Measurements from ENCODE around the gene PTPRQ.
A peak's percentile ranks its signal among the peaks of the same experiment; 100 is the strongest.
"Not testable (repeated sequence)": the region's sequence is repeated elsewhere in the genome, so short reads cannot be mapped to it uniquely, and the experiment has no call there.

PTPRQ gene, protein sequence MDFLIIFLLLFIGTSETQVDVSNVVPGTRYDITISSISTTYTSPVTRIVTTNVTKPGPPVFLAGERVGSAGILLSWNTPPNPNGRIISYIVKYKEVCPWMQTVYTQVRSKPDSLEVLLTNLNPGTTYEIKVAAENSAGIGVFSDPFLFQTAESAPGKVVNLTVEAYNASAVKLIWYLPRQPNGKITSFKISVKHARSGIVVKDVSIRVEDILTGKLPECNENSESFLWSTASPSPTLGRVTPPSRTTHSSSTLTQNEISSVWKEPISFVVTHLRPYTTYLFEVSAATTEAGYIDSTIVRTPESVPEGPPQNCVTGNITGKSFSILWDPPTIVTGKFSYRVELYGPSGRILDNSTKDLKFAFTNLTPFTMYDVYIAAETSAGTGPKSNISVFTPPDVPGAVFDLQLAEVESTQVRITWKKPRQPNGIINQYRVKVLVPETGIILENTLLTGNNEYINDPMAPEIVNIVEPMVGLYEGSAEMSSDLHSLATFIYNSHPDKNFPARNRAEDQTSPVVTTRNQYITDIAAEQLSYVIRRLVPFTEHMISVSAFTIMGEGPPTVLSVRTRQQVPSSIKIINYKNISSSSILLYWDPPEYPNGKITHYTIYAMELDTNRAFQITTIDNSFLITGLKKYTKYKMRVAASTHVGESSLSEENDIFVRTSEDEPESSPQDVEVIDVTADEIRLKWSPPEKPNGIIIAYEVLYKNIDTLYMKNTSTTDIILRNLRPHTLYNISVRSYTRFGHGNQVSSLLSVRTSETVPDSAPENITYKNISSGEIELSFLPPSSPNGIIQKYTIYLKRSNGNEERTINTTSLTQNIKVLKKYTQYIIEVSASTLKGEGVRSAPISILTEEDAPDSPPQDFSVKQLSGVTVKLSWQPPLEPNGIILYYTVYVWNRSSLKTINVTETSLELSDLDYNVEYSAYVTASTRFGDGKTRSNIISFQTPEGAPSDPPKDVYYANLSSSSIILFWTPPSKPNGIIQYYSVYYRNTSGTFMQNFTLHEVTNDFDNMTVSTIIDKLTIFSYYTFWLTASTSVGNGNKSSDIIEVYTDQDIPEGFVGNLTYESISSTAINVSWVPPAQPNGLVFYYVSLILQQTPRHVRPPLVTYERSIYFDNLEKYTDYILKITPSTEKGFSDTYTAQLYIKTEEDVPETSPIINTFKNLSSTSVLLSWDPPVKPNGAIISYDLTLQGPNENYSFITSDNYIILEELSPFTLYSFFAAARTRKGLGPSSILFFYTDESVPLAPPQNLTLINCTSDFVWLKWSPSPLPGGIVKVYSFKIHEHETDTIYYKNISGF (N-terminal part only)

DNA sequence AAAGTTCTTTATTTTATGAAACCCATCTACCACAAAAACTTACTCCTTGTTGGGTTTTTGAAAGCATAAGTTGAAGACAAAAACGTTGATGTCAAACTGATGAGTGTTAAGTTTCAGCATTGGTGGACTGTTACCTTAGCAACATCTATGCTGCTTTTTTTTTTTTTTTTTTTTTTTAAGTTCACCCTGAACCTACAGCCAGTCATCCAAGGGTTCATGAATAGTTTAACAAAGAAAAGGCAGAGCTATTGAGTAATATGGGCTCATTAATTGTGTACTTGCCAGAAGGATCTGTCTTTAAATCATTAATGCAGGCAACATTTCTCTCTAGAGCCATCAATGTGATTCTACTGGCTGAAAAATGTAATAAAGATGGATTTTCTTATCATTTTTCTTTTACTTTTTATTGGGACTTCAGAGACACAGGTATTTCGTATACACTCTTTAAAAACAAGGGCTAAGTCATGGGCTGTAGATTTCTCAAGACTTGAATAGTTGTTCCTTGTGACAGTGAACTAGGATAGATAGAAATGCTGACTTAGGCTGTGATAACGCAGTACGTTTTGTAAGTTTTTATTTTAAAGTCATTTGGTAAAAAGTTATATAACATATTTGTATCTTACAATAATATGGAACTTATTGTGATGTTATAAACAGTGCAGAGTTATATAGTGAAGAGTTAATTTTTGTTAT lies at the start of gene PTPRQ:
PTPRQ (plus strand) TSS at position 262 of the 693 bp plus-strand sequence; CDS start at position 373, 111 bp downstream.
- no peak for DNase-seq

DNA sequence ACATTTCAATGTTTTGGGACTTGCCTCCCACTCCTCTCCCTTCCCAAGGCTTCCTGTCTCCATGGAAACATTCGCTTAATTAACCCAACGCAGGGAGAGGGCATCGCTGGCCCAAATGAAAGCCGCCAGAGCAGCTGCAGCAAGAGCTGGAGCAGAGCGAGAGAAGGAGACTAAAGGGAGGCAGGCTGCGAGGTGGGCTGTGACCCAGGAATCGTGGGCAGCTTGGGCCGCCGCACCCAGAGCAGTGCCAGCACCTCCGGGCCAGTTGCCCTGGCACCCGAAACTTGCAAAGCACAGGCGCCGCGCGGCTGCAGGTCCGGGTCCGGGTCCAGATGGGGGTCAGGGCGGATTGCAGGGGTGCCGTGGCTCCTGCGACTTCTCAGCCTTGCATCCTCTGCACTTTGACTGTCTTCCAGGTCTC lies 43.5 kb upstream of the PTPRQ start:
- peak; percentile 64 for DNase-seq

DNA sequence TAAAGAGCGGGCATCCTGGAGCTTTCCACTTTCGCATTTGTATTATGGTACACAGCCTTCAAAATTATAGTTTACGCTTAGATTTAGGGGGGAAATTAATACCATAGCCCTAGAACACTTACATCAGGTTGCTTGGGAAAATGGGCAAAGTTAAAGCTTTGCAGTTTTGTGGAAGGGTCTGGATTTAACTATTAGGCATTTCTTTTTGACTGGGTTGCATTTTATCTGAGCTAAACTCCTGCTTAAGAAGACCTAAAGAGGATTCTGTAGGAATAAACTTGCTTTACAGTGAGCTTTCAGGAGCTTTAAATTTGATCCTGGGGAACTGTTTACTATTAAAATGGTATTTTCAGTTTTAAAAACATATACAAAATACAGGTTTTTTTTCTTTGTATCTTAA lies 42.8 kb upstream of the PTPRQ start:
- DNase-seq = no peak

DNA sequence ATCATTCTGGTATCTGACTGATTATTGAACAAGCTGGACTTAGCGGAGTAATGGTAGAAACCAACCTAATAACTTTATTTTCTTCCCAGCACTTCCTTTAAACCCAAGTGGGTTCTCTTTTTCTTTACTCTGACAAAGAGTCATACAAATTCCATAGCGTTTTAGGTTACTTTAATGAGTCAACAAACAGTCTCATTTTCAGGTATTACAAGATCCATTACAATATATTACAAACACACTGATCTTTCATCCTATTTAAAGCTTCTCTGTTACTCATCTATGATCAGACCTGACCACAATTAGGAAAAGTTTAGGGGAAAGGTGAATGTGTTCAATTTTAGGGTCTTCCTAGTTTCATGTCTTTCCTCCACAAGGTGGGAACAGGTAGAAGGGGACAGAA lies 39.4 kb upstream of the PTPRQ start:
- no peak for DNase-seq

DNA sequence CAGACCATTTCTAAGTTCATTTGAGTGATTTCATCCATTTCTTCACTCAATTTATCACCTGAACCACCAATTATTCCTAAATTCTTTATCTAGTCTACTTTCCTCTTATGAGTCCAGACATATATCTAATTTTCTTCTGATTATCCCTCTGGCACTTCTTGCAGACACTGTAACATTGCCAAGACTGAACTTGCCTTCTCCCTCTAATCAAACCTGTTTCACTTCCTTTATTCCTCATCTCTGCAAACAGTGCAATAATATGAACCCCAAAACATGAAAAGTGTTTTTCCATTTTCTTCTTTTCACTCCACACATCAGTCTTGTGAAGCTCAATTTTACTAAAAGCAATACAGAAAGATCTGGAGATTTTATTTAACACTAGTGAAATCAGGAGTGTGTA lies 37.8 kb upstream of the PTPRQ start:
- DNase-seq = no peak

DNA sequence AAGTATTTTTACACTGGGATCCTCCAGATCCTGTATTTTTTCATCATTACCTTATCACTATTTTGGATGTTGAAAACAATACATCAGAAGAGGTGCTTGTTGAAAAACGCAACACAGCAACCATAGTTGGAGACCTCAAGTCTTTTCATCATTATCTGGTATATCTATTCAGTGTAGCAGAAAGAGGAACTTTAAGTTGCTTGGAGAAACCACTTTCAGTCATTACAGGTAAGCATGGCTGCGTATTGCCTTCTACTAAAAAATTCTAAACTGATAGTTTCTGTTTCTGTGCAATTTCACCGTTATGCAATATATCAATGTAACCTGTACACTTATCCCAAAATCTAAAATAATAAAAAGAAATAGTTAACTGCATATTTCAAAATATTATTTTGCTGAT lies 32.2 kb upstream of the PTPRQ start:
- DNase-seq = no peak

DNA sequence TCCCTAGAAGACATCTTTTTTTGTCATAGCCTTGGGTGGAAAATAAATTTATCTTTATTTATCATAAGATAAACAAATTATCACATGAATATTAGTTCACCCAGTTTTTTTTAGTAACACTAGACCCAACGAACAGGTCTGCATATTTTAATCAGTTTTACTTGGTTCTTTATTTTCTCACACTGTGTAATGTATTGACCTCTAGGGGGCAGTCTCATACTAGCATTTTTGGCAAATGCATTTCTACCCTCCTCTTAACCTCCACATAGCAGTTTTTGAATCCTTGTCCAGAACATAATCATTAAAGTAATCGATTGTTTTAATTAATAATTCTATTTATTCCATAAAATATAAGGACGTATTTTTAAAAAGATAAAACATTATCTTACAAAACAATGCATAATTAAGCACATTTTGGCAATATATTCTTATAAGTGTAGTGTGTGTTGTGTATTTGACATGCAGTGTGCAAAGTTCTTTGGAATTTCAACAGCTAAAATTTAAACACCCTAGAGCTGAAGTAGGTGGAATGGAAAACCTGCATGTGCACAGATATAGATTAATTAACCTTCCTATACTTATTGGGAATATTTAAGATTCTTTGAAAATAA lies 31.6 kb upstream of the PTPRQ start:
- DNase-seq = no peak

DNA sequence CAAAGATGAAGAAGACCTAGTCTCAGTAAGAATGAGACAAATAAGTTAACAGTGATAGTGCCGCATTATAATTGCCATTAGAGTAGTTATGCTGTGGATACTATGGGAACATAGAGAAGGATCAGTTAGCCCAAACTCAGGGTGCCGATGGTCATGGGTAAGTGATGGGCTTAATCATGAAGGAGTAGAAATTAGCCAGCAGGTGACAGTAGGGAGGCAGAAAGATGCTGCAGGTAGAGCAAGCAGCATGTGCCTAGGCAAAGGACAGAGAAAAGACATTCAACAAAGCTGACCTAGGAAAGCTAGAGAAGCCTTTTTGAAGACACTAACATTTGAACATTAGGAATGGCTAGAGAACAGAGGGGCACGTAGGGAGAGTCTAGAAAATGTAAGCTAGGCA lies 30.6 kb upstream of the PTPRQ start:
- DNase-seq = no peak

DNA sequence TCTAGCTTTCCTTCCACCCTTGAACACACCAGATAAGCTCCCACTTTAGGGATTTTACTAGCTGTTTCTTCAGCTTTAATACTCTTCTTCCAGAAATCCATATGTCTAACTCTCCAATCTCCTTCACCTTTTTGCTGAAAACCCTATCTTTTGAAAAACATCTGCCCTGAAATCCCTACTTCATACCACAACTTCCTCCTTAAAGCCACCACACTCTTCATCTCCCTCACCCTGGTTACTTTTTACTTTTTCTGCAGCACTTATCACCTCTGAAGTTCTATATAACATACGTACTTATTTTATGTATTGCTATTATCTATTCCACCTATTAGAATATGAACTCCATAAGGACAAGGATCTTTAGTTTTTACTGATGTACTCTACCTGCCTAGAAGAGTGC lies 28.6 kb upstream of the PTPRQ start:
- no peak for DNase-seq

DNA sequence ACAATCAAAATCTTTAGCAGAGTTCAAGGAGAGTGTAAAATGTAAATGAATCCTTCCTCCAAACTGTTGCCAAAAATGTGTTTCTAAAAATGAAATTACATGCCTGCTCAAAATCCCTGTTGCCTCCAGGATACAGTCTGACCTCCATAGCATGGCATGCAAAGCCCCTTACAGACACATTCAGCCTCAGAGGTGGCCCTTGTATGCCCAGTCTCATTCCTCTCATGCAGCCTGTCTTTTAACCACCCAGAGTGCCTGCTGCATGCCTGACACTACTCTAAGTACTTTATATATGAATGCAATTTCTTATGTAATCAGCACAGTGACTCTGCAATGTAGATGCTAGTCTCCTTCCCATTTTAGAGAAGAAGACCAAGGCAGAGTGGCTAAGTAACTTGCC lies 24.4 kb upstream of the PTPRQ start:
- no peak for DNase-seq

DNA sequence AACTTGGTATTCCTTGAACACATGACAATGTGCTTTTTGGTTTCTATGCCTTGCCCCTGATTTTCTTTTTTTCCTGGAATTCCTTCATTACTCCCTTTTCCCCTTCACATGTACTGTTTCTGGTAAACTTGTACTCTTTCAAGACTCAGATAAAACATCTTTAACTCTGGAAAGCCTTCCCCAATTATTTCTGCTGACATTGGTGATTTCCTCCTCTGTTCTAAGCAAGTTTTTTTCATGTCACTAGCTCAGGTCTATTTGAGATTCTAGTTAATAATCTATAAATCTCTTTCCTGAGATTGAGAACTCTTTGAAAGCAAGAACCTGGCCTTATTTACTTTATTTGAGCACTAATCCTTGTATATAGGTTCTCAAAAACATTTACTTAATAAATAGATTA lies 24.0 kb upstream of the PTPRQ start:
- DNase-seq = no peak

DNA sequence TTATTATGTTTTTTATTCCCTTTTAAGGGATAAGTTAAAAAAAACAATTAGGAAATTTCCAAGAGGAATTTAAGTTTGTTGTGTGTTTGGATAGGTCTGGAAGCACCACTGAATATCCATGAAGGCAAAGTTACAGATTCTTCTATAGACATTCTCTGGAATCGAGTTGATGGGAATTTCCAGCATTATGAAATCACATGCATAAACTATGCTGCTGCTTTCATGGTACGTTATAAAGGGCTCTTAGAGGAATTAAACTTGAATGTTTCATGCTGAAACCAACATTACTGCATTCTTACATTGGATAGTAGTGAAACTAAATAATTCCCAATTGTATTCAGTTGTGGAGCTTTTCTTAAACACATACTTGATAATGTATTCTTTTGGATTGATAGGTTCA lies 21.5 kb upstream of the PTPRQ start:
- DNase-seq = no peak

DNA sequence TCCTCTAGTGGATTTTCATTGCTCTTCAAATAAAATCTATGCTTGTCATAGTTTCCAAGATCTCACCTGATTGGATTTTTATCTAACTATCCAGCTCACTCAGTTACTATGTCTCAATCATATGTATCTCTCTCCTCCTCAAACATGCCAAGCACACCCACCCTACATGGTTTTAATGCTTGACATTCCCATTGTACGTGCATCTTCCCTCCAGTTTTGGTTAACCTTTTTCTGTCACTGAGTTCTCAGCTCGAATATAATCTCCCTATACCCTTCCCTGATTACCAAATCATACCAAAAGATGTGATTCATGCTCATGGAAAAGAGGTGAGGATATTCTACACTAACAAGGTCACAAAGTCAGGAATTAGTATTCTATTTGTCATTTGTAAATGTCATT lies 12.0 kb upstream of the PTPRQ start:
- DNase-seq = no peak

DNA sequence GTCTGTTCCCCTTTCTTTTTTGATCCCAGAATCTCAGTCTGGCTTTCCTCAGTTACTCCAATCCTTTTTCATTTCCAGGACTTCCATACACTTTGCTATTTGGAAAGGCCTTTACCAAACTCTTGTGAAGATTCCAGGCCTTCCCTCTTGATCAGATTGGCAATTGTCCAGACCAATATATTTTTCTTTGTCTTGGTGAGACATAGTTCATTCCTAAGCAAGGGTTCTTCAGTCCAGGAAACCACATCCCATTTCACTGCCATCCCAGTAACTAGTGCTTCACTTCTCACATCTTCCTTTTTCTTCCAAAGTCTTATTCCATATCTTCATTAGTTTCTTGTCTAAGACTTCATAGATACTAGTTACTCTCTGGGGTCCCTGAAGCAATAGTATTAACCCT lies 2.1 kb upstream of the PTPRQ start:
- DNase-seq = no peak

DNA sequence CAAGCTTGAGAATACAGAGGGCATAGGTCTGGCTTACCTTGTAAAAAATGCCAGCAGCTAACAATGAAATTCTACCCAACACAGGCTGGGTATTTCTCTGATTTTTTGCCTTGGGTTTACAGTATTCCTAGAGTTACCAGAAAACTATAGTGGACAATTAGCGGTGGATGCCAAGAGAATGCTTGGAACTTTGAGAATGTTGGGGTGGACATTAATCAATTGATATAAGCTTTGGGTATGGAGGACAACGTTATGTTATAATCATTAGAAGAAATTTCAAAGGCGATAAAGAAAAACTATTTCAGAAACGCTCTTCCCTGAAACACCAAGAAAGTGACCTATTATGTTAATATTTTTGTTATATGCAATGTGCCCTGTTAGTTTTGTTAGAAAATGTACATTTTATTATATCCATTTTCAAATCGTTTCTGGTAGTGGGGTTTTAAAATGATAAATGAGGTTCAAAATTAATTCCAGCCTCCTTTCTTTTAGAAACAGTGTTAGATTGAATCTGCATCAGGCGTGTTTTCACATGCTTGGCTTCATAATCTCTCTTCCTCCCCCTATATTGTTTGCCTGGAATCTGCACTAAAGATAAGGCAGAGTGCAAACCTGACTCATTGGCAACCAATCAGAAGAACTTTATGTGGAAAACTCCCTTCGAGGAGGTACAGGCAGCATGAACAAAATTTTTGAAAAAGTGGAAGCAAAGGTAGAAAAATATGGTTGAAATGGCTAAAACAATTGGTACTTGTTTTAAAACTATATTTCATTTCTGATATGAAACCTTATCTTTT lies 1.4 kb upstream of the PTPRQ start:
- DNase-seq = no peak

DNA sequence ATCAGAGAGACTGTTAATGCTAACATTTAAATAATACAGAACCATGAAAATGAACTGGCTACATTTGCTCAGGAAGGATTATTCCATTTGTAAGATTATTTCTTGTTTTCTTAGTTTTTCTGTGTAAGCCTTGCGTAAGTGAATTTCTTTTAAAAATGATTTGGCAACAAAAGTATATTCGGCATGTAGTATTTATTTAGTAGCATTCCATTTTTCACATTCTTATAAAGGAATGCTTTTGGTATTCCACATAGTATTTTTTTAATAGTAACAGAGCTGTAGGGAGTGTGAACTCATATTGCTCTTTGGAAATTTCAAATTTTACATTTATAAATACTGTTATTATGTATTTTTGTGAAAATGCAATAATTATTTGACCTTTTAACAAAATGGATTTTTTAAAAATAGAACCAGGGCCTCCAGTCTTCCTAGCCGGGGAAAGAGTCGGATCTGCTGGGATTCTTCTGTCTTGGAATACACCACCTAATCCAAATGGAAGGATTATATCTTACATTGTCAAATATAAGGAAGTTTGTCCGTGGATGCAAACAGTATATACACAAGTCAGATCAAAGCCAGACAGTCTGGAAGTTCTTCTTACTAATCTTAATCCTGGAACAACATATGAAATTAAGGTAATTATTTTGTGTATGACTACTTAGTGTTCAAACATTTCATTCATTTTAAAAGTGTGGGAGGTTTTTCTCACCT lies 1.2 kb downstream of the PTPRQ start:
- no peak for DNase-seq

DNA sequence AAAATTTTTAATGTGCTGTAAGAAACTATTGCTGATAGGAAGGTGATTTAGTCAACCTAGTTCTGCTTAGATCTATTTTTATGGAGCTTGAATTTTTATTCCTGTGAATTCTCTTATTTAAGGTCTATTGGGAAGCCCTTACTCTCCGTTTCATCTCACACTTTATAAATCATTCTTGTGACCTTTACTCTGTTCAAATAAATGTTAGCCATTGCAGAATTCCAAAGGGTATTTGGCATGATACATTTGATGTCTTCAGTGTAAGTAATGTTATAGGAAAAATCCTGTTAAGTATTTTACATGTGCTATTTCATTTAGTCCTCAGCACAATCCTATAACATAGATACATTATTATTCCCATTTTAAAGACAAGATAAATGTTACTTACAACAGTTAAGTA lies 12.5 kb downstream of the PTPRQ start:
- DNase-seq = no peak

DNA sequence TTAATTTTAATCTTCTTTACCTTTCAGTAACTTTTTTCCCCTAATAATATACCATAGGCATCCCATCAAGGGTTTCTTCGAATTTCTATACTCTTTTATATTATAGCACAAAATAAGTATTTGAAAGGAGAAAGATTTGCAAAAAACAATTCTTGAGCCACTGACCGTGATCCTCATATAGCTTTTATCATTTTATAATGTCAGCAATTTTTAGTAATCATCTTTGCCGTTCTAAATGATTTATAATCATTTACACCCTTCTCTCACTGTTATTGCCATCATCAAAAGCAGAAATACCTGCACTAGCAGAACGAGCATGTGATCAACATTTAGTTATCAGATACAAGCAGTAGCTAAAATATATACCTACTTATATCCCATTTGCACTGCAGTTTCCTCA lies 16.9 kb downstream of the PTPRQ start:
- no peak for DNase-seq

DNA sequence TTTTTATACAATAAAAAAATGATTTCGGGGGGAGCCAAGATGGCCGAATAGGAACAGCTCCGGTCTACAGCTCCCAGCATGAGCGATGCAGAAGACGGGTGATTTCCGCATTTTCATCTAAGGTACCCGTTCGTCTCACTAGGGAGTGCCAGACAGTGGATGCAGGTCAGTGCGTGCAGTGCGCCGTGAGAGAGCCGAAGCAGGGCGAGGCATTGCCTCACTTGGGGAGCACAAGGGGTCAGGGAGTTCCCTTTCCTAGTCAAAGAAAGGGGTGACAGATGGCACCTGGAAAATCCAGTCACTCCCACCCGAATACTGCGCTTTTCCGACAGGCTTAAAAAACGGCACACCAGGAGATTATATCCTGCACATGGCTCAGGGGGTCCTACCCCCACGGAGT lies 17.8 kb downstream of the PTPRQ start:
- not testable (repeated sequence) for DNase-seq

DNA sequence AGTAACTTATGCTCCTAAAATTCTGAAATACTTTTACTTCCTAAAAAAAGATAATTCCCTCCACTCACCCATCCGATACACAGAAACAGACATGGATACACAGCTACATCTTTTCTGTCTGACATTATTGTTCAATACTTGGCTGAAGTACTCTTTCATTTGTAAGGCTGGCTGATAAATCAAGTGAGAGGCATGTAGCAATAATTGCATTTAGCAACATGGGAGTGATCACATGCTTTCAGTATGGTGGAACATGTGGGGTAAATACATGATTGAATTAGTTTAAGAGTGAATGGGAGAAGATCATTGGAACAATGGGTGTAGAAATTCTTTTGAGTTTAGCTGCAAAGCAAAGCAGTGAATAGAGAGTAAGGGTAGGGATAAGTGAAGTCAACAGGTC lies 25.6 kb downstream of the PTPRQ start:
- no peak for DNase-seq

DNA sequence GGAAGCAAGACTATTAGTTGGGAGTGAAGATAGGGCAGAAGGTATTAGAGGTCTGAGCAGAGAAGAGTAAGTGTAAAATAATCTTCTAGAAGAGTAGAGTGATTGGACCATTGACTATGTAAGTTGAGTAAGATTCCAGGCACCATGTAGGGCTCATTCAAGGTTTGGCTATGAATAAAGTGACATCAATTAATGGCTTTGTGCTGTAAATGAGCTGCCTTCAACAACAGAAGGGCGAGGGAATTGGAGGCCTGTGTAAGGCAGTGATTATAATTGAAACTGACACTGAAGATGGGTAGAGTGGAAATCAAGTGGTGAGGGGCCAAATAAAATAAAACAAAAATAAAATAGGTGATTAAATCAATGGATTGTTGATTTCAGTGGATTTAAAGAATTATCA lies 26.4 kb downstream of the PTPRQ start:
- DNase-seq = no peak

Measured in islet precursor cell (in vitro differentiated cells).